NOMO-1 (cell line): ENCODE data around the gene HAPLN3.

Source experiments
- DNase-seq, 2 experiments: peaks; one replicate each; lab custom pipeline; 2025; ENCODE audit not compliant: unreplicated experiment in 2 of 2; lab: John Stamatoyannopoulos, UW

HAPLN3 gene

DNA sequence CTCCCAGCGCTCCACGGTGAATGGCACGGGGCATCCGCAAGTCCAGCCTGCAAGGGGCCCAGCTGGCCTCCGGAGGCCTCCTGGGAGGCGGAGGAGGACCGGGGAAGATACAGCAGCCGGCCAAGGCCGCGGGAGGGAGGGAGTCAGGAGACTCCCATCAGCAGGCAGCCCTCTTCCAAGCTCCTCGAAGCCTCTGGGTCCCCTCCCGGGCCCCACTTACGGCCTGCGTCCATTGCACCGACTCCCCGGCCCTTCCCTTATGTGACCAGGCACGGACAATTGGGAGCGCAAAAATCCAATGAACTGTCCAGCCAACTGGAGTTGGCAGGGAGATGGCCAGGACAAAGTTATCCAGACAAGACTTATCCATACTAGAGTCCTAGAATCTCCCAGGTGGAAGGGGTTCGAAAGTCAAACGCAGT, 17.2 kb upstream of the HAPLN3 start:
- no peak for DNase-seq

GRCh38 chr15:88911766-88912118, 16.4 kb upstream of the HAPLN3 start:
- no peak for DNase-seq

DNA sequence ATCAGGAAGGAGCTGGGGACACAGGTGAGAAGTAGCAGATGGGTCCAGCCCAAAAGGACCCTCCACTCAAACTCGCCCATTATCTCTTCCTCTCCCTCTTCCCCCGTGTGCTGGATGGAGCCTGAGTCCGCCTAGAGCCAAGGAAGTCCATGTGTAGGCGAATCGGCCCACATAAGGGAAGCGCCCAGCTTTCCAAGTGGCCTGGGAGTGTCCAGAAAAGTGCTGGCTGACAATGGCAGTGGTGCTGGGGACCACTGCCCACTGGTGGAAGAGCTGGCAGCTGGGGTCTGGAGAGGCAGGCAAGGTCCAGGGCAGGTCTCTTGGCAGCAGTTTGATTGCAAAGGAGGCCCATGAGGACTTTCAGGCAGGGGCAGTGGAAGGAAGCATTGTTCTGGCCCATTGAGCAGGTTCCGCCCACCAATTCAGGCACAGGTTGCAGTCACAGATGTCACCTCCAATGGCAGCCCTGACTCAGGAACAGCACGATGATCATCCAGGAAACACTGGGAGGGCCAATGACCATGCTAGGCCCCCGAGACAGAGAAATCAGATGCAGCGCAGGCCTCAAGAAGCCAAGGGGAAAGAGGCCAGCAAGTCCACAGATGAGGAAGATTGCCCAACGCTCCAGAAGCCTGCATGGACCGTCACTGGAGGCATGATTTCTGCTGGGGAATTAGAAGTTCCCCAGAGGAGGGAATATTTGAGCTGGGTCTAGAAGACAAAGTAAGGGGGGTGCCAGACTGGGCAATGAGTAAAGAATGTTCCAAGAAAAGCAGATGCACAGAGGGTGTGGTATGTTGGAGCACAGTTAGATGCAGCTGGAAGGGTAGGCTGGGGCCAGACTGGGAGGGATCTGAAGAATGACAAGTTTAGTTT, 14.8 kb upstream of the HAPLN3 start:
- no peak for DNase-seq

DNA sequence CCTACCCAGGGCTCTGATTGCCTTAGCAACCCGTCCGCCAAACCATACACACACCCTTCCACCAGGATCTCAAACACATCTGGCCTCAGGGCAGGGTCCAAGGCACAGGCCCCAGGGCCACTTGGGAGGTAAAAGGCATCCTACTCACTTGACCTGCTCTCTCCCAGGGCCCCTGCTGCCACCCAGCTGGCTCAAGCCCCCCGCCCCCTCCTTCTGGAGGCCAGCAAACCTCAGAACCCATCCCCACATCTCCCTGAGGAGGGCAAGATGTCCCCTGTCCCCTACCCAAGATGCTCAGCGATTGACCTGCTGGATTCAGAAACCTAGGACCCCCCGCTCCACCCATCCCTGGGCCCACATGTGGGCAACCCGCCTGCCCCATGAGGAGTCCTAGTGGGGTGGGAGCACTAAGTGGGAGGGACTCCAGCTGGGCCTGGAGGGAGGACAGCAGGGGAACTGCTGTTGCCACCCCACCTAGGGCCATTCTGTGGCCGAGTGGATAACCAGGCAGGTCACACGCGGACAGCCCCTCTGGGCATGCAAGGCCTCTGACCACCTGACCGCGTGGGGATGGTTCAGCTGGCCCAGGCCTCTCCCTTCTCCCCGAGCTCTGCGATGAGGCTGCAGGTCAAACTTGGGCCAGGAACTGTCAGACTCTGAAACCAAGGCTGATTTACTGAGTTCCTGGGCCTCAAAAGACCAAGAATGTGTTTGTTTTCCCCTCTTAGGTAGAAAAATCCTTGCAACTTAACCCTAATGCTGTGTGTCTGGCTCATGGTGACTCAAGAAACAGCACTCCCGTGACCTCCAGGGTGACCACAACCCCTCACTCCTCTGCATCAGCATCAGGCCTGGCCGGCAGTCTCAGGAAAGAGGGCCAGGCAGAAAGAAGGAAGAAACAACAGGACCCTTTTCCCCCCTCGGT, 13.6 kb upstream of the HAPLN3 start:
- DNase-seq = no peak

DNA sequence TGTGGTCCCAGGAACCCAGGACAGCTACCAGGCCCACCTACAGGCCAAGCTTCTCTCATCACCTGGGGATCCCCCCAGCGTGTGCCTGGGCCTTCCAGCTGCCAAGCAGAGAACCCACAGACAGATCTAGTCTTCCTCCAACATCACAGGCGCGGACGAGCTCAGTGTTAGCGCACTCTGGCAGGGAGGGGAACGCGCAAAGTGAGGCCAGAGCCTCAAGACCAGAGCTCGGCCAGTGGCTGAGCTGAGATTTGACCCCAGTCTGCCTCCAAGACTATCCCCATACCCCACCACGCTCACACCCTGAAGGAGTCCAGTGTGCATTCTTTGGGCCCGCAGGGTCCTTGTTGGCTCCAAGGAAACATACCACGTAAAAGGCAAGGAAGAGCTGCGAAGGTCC, 12.8 kb upstream of the HAPLN3 start:
- DNase-seq = no peak

GRCh38 chr15:88907111-88907510, 11.8 kb upstream of the HAPLN3 start:
- DNase-seq = no peak

DNA sequence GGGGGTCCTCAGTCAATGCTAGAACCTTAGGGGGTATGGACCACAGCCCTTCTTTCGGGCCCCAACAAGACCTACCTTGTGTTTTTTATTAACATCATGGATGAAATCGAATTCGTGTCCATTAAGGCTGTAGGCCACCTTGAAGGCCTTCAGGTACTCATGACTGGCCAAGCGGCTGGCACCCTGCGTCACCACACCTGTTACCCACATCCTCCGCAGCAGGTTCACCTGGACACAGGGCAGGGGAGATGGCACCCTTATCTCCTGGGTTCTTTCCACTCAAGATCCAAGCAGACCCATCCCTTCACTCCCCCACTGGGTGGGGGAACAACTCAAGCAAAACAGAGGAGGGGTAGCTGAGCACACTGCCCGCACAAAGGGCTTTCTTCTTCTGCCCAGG, 11.2 kb upstream of the HAPLN3 start:
- no peak for DNase-seq

DNA sequence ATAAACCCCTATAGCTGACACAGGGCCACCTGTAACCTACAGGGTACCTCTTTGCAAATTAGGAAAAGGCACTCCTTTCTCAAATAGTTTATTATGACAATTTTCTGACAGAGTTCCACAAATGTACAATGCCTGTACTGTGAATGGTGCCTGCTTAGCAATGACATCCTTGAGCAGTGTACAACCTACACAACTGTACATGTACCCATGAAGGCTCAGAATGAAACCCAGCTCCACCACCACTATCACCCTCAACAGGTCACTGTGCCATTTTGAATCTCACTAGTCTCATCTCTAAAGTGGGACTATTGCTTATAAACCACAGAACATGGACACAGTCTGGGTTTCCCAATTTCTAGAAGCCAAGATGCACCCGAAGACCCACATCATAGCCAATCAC, 10.8 kb upstream of the HAPLN3 start:
- DNase-seq = no peak

DNA sequence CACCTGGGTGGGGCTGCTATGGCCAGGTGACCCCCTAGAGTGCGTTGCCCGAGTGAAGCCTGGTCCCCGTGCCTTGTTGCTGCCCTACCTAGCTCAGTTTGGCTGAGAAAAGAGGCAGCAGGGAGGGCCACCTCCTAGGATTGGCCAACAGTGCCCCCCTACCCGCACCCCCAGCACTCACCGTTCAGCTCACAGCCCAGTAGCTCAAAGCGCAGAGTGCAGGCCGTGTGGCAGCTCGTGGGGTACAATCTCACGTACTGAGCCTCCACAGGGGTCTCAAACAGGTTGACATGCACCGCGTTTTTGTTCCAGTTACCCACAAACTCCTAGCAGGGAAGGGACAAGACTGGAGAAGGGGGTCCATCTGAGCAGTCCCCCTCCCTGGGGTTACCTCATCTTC, 10.2 kb upstream of the HAPLN3 start:
- no peak for DNase-seq

DNA sequence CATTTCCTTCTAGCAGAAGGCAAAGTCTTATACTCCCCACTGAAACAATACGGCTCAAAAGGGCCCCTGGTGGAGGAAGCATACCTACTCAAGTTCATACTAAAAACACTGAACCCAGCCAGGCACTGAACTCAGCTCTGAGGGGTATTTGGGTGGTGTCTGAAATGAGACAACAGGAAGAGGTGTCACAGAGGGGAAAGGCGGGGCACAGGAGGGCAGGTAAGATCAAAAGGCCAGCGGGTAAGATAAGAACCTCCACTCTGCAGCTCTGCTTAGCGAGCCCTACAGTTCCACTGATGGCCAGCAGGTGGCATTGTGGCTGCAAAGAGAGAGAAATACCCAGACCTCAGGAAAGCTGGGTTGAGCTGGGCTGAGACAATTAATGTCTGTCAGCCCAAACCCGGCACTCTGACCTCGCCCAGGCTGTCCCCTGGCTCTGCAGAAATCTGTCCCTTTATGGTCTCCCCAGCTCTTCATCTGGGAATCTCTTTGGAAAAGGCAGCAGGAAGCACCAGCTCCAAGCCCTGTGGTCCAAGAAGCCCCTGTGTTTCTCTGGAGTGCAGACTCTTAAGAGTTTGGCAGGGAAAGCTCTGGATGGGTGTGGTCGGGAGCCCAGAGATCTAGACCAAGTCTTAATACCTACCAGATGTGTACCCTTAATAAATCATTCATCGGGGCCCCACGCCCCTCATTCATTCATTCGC, 9.4 kb upstream of the HAPLN3 start:
- DNase-seq = peak in 1 of 2 experiments; percentile 24

DNA sequence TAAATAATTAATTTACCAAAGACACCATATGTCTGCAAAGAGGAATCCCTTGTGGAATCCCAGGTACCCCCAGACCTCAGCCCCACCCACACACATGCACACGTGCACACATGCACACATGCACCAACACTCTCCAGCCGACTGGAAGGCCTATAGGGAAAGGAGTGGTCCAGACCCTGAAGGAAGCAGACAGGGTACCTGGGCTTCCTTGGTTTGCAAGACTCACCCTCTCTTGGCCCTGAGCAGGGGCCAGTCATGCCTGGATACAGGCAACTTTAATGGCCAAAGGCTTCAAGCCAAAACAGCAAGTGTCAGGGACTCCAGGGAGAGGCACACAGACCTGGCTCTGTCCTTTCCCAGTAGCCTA, 8.9 kb upstream of the HAPLN3 start:
- DNase-seq = no peak

DNA sequence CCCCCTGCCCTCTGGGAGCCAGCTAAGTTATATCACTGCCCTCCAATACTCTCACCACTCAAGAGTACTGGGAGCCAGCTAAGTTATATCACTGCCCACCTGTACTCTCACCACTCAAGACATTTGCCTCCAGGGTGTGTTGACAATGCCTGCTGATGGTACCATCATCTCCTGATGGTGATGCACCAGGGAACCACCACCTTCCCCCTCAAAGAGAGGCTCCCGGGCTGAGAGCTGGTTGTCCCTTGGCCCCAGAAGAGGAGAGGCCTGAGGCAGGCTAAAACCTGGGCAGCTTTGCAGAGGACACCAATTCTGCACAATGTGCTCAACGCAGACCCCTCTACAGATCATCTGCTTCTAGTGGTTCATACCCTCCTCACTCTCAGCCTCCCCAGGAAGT, 7.5 kb upstream of the HAPLN3 start:
- DNase-seq = no peak

DNA sequence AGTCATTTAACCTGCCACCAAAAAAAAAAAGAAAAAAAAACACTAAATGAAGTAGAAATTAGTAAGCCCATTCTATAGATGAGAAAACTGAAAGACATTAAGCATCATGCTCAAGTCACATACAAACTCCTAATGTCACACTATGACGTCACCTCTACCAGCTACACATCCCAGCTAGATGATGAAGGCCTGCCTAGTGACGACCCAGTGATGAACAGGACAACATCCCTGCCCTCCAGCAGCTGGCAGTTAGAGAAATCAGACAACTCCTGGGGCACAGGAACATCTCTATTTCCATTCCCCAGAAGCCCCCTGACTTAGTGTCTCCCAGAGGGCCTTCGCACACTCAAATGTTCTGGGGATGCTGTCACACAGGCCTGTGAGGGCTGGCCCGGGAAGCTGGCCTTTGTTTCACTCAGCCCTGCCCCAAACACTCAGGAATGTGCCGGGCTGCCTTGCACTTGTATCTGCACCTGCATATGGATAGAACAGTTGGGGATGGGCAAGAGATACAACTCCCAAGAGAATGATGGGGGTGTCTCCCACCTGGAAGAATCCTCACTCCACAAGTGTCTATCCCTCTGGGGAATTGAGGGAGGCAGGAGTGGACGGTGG, 7.0 kb upstream of the HAPLN3 start:
- no peak for DNase-seq

GRCh38 chr15:88901508-88902220, 6.3 kb upstream of the HAPLN3 start:
- DNase-seq = no peak

DNA sequence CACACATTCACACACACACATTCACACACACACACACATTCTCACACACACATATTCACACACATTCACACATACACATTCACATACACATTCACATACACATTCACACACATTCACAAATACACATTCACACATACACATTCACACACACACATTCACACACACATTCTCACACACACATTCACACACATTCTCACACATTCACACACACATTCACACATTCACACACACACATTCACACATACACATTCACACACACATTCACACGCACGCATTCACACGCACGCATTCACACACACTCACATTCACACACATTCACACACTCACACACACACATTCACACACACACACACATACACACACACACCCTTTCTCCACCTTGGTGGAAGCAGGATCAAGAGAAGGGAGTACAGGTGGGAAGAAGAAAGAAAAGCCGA, 5.7 kb upstream of the HAPLN3 start:
- DNase-seq = no peak

DNA sequence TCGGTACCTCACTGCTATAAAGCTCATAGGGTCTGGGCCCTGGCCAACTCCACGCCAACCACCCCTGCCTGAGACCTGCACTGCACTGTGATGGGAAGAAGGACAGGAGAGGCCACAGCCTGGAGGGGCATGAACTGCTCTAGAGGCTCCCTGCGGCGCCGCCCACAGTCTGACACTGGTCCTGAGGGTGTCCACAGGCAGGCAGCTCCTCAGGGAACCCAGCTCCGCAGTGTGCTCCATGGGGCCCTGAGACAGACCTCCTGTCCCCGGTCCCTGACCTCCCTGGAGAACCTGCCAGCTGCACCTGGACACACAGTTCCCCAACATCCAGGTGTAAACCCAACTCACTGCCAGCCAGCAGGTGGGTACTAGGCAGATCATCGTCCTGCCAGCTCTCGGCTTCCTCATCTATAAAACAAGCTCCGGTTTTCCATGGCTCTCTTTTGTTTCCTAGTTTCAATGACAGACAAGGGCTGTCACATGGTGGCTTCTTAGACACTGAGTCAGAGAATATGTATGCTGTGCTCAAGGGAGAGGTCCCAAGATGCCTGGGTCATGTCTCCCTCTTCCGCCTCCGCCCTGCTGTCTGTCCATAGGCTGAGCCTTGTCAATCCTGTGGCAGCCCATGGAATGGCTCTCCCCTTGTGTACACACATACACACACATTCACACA, 5.1 kb upstream of the HAPLN3 start:
- no peak for DNase-seq

DNA sequence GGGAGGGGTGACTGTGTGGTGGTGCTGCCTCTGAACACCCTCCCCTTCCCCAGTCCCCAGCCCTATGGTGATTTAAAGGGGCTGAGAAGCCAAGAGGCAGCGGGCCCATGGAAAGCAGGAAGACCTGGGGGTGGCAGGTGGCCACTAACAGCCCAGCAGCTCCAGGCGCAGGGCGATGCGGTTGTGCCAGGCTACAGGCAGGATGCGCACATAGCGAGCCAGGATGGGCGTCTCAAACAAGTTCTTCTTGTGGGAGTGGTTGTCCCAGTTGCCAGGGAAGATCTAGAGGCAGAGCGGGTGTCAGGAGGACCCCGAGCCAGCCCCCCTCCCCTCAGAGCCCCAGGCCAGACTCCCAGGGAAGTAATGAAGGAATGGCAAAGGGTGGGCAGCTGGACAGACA, 3.9 kb upstream of the HAPLN3 start:
- DNase-seq = no peak

DNA sequence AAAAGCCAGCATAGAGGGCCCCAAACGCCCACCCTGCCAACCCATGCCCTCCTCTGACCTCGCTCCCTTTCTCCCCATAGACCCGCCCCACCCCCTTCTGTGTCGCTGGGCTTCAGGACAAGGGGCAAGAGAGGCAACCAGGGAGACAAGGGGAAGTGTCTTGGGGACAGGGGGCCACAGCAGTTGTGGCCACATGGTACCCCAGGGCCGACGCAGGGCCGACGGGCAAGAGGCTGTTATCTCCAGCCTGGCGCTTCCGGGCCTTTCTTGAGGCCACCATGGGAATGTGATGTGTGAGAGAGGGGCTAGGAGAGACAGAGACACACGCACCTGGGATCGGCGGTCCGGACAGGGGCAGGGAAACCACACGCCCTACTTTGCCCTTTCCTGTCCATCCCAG, 3.4 kb upstream of the HAPLN3 start:
- no peak for DNase-seq

DNA sequence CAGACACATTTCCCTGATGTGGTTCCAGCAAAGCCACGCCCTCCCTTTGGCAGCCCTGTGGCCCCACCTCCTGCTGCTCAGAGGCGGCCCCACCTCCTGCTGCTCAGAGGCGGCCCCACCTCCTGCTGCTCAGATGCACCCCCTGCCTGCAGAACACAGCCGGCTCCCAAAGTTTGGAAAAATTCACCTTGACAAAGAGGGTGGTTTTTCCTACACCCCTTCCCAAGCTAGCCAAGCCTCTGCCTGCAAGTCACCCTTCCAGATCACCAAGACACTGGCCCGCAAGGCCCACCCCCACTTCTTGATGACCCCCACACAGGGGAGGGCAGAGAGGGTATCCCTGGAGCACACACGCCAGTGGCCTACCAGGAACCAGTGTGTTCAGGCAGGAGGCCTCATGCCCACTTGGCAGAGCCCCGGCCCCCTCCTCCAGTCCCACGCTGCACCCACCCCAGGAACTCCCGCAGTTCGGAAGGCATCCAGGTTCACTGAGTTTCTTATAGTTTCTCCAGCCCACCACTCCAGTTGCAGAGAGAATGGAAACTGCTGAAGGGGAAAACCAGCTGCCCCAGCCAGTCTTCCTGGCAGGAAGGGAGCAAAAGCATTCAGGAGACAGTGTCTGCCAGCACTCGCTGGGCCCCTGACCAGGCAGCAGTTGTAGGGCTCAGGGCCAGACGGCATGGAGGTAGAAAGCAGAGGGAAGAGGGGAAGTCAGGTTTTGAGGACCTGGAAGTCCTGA, 2.3 kb upstream of the HAPLN3 start:
- DNase-seq = peak; percentile 58 to 63
